NCI-H2107 (cell line): Measurements from ENCODE around the gene AKR7A2.

Experiments used
- DNase-seq: peaks from one replicate; lab custom pipeline; 2025; lab: John Stamatoyannopoulos, UW

AKR7A2 gene

GRCh38 chr1:19343617-19344350 is 31.8 kb upstream of the AKR7A2 start:
- no peak for DNase-seq

DNA sequence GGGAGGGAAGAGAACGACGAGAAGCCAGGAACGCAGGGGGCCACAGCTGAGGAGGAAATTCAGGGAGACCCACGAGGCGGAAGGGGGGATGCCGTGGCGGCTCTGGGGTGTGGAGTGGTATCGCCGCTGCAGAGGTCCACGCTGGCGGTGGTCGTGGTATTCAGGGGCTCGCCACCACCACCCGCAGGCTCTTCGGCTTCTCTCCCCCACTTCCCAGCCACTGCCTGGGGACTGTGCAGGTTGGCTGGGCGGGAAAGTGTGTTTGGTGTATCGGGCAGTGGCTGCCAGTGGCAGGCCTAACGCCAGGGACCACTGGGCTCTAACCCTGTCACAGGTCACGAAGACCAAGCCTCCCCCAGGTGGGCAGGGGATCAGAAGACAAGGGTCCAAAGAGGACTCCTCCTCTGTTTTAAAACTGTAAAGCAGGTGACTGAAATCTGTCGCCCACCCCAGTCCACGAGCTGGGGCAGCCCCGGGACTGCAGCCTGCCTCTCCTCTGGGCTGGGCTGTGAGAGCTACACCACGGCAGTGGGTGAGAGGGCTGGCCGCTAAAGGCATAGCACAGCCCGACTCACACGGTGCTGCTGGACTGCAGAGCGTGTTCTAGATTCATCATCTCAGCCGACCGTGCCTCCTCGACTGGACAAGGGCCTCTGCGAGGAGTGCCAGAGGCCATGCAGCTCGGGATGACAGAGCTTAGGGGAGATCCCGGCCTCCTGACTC is 31.1 kb upstream of the AKR7A2 start:
- no peak for DNase-seq

DNA sequence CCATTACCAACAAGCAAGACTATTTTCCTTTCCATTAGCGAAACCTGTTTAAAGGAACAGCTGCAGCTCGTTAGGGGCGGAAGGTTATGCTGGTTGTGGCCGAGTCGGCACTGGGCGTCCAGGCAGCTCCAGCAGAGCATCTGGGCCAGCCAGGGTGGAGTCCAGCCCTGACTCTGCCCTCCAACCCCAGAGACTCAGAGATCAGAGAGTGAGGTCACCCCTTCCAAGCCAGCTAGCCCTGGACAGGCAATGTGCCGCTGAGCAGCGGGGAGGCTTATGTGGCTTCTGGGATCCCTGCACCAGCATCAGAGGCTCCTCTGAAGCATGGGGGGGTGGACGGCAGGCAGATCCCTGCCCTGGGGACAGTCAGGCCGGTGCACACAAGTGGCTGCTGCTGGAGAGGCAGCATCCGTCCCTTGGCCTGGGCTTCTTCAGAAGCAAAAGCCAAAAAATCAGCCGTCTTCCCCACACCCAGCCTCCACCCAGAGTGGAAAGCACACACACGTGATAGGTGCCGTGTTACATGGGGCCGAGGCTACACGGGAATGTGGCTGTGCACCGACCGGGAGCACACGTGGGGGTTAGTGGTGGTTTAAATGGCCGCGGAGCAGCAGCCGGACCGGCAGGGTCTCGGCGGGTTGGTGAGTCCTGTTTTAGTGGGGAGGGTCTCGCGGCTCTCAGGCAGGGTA is 30.3 kb upstream of the AKR7A2 start:
- no peak for DNase-seq

- no peak for DNase-seq
Measured at GRCh38 chr1:19341201-19342061, 29.5 kb upstream of the AKR7A2 start.

- no peak for DNase-seq
Measured at GRCh38 chr1:19340387-19340937, 28.5 kb upstream of the AKR7A2 start.

DNA sequence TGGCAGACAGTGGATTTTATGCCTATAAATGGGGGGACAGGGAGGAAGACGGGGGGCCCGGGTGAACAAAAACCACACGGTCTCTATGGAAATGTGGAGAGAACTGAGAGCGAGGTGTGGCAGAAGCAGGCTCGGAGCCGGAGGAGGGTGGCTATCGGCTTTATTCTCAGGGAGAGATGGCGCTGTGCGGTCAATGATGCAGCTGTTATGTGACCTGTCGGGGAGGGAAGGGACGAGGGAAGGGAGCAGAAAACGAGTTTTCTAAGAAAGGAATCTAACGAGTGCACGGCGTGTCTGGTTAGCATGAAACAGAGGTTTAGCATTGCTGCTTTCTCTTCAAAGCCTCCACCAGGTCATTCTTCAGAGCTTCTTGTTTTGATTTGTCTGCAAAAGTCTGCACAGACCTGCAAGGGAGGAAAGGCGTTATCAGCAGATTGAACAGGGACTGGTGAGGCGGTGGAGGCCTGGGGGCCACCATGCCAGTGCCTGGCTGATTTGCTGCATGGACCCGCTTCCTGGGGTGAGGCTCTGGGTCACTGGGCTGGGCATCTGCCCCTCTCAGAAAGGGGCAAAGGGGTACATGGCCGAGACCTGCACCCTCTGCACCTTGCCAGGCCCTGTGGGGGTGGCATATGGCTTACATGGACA is 27.4 kb upstream of the AKR7A2 start:
- DNase-seq: no peak

DNA sequence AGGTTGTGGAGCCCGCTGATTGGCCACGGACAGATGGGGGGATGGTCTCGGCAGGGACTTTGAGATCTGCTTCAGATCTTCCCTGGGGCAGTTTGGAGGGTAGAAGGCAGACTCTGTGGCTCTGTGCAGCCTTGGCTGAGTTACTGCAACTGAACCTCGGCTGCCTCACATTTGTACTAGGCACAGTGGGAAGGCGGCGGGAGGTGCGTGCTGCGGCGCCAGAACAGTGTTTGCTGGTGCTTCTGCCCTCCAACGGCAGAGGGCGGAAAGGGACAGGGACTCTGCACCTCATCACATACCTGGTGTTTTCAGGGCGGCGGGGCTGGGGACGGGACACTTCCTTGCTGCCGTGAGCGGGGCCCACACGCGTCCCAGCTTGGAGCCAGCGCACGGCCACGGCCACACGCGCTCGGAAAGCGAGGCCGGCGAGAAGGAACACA is 26.4 kb upstream of the AKR7A2 start:
- DNase-seq: no peak

GRCh38 chr1:19337289-19337688 is 25.3 kb upstream of the AKR7A2 start:
- DNase-seq: no peak

DNA sequence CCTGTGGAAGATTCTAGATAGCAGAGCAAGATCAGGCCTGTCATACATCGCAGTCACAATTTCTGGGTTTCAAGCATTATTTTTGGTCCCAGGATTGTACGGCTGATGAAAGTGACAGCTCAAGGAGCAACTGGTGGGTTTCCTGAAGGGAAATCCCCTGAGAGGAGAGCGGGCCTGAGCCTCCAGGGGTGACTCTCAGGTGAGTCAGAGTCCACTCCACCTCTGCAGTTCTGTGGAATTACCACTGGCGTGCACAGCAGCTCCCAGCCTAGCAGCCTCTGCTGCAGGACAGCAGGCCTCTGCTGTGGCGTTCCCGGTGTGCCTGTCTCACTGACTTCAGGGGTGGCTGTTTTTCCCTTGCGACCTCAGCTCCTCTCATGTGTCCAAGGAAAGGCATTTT is 24.6 kb upstream of the AKR7A2 start:
- no peak for DNase-seq

- no peak for DNase-seq
Measured at GRCh38 chr1:19333587-19334354, 21.8 kb upstream of the AKR7A2 start.

DNA sequence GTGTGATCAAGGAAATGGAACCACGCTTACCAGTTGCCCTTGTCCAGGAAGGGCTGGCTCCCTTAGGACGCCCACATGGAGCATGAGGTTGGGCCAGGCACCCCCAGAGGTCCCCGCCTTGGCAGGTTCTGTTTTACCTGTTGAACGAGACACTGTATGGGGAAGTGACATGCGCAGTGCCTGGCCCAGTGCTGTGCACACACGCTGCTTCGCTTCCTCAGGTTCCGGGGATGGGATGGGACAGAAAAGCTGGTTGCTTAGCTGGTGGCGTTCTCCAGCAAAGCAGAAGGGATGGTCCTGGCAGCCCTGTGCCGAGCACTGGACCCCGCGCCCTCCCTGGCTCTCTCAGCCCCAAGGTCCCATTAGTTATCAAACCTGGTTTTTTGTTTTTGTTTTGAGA is 20.9 kb upstream of the AKR7A2 start:
- DNase-seq: no peak

DNA sequence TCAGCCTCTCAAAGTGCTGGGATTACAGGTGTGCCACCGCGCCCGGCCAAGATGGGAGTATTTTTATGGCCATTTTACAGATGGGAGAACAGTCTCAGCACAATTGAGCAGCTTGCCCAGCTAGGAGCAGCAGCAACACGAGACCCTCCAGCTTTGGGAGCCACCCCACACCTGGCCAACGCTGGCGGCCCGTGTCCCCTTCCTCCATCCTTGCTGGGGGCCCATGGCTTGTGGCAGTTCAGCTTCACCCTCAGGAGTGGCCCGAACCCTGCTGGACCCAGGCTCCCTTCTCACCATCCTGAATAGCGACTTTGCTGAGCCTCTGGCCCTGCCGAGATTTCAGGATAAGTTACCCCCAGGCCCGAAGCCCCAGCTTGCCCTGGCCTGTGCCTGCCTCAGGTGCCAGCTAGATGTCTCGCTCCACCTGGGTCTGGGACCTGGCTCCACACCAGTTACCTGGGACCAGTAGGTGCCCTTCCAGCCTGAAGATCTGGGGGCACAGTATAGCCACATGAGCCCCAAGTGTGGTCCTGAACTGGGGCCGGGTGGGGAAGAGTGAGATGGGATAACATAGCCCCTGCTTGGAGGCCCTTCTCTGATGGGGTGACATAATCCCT is 19.4 kb upstream of the AKR7A2 start:
- DNase-seq: no peak

DNA sequence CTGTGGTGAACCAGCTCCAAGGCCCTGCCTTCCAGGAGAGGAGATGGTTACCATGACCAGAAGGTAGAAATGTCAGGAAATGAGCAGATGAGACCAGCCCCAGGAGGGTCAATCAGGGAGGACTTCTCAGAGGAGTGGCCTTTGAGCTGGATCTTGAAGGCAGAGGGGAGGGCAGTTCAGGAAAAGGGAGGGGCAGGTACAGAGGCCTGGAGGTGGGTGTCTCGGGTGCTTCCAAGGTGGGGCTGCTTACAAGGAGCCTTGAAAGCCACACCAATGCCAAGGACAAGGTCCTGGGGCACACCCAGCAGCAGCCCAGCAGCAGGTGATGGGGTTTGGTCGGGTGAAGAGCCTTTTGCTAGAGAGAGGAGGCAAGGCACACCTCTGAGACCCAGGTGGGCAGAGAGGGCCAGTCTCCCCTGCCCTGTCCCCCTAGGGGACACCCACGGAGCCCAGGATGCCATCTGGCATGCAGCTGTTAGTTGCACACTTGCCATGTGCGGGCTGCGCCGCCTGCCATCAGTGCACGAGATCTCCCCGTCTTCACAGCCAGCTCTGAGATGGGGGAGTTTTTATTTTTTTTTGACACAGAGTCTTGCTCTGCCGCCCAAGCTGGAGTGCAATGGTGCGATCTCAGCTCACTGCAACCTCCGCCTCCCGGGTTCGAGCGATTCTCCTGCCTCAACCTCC is 18.6 kb upstream of the AKR7A2 start:
- DNase-seq: no peak

GRCh38 chr1:19329611-19330010 is 17.7 kb upstream of the AKR7A2 start:
- DNase-seq: no peak

GRCh38 chr1:19329188-19329587 is 17.2 kb upstream of the AKR7A2 start:
- no peak for DNase-seq

- DNase-seq: no peak
Measured at GRCh38 chr1:19328486-19328885, 16.5 kb upstream of the AKR7A2 start.

DNA sequence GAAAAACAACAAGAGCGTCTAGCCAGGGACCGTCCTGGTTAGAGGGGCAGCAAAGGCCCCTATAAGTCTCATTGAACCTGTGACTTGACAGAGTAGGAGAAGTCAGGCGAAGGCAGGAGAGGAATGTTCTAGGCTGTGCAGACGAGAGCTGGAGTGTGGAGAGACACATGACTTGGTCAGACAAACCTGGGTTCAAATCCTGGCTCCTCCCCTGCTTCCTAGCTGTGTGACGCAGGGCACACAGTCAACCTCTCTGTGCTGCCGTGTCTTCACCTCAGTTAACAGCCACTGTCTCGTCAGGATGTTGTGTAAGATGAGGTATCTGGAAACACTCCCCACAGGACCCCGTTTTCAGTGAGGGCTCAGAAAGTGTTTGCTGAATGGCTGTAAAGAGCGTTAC is 15.8 kb upstream of the AKR7A2 start:
- no peak for DNase-seq

DNA sequence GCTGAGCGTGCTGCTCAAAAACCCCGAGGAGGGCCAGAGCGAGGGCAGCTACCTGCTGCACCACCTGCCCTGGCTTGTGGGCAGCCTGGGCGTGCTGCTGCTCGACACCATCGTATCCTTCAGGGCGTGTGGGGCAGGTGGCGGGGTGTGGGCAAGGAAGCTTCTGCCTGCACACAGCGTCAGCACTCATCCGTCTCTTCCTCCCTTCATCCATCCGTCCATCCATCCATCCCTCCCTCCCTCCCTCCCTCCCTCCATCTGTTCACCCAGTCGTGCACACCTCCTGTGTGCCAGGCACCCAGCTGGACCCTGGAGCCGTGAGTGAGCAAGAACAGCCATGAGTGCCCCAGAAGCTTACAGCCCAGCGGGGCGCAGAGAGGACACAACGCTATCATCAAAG is 15.4 kb upstream of the AKR7A2 start:
- DNase-seq: no peak

DNA sequence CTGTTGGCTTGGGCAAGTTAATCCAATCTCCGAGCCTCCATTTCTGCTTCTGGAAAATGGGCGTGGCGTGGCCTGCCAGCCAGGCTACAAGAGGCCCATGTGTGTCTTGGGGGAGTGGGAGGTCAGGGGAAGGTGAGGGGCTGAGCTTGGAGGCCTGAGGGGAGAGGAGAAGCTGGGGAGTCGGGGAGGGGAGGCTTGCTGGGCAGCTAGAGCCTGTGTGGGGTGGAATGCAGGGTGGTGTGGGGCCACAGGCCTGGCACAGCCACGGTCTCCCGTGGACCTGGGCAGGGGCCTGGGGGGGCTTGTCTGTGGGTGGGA is 14.8 kb upstream of the AKR7A2 start:
- no peak for DNase-seq
